ENCODE results near the gene FAM89B.
A peak's percentile ranks its signal among the peaks of the same experiment; 100 is the strongest.

FAM89B gene

DNA sequence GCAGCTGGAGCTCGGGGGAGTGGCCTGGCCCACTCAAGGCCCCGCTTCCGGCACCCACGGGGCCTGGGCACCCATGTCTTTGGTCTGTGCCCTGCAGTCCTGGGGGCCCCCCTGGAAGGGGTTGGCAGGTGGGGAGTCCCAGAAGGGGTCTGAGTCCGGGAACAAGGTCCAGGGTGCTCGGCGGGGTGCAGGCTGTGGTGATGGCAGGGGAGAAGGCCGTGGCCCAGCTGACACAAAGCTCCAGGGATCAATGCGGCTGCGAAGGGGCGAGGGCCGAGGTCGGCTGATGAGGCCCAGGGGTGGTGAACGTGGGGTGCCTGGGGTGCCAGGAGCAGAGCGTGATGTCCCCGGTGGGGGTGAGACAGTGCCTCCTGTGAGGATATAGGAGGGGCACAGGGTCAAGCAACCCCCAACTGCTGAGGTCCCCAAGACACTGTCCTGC lies 25.9 kb downstream of the FAM89B start:
- Histone ChIP-seq H3K4me3 (ENCODE audit: low read depth, low read length) (no peak overlapping the region), H3K27ac (no peak overlapping the region), H3K36me3 (replicated peaks) (peaks cover 20% of the 10 kb centered on the region), H3K27me3 (replicated peaks) (no peaks in the 10 kb centered on the region)
- no peak for TF ChIP-seq CTCF (IDR thresholded peaks at IDR 0.05; ENCODE audit: low read depth, low read length, missing control alignments)
- no peak for DNase-seq
- in situ Hi-C loops (cut with HindIII; ENCODE audit: low pct_ligation_motif_present, low sequenced_read_pairs) = no loop called here

DNA sequence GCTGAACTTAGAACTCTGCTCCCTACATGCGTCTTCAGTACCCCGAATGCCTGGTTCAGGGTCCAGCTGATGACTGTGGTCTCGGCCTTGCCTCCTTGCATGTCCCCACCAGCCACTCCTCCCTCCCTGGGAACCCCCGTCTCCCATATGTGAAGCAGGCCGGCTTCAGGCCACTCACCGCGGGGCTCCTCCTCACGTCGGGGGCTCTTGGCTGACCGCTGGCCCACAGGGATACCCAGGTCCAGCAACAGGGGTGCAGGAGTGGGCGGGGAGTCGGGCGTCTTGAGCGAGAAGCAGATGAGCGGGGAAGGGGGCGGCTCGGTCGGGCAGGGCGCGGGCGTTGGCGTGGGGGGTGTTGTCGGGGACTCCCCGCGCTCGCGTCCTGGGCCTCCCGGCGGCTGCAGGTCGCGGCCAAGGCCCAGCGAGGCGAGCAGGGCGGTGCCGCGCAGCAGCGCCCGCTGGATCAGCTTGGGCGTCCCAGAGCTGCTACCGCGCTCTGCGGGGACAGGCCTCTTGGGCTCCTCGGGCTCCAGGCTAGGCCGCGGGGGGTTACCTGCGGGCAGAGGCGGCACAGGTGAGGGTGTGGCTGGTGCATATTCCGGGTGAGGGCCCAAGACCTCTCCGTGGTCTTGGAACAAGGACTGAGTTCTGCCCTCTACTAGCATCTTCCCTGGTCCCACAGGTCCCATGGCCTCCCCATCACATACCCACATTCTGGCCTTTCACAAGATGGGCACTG lies 27.0 kb downstream of the FAM89B start:
- DNase-seq = no peak
- peaks cover 25% of the 10 kb centered on the region for H3K36me3 ChIP-seq (replicated peaks)
- no peak for TF ChIP-seq CTCF (IDR thresholded peaks at IDR 0.05; ENCODE audit: low read depth, low read length, missing control alignments)
- H3K4me3 ChIP-seq (ENCODE audit: low read depth, low read length) = no peak overlapping the region
- H3K27ac ChIP-seq = no peak overlapping the region
- in situ Hi-C loops (cut with HindIII; ENCODE audit: low pct_ligation_motif_present, low sequenced_read_pairs) = no loop called here
- H3K27me3 ChIP-seq (replicated peaks) = no peaks in the 10 kb centered on the region

DNA sequence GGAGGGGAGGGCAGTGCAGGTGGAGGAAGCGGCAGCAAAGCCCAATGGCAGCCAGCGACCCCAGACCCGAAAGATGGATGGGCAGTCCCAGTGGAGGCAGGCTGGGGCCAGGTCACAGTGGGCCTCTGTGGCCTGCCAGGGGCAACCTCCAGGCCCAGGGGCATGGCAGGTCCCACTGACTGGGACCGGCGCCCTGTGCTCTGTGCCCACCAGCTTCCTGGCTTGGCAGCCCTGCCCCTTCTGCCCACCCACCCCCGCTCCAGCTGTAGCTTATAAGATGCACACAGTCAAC lies 27.6 kb downstream of the FAM89B start:
- peaks cover 30% of the 10 kb centered on the region for H3K36me3 ChIP-seq (replicated peaks)
- H3K4me3 ChIP-seq (ENCODE audit: low read depth, low read length) = no peak overlapping the region
- H3K27me3 ChIP-seq (replicated peaks) = no peaks in the 10 kb centered on the region
- TF ChIP-seq CTCF (IDR thresholded peaks at IDR 0.05; ENCODE audit: low read depth, low read length, missing control alignments) = no peak
- in situ Hi-C loops (cut with HindIII; ENCODE audit: low pct_ligation_motif_present, low sequenced_read_pairs) = no loop called here
- no peak overlapping the region for H3K27ac ChIP-seq
- no peak for DNase-seq

- Histone ChIP-seq H3K27ac (no peak overlapping the region), H3K4me3 (ENCODE audit: low read depth, low read length) (no peak overlapping the region), H3K36me3 (replicated peaks) (peaks cover 37% of the 10 kb centered on the region), H3K27me3 (replicated peaks) (no peaks in the 10 kb centered on the region)
- no peak for DNase-seq
- no peak for TF ChIP-seq CTCF (IDR thresholded peaks at IDR 0.05; ENCODE audit: low read depth, low read length, missing control alignments)
- in situ Hi-C loops (cut with HindIII; ENCODE audit: low pct_ligation_motif_present, low sequenced_read_pairs) = no loop called here
These were observed 31.9 kb downstream of the FAM89B start for GRCh38 chr11:65604258-65604657.

GRCh38 chr11:65606876-65607613 lies 34.7 kb downstream of the FAM89B start:
- peak; percentile 91 for DNase-seq
- no peak for TF ChIP-seq CTCF (IDR thresholded peaks at IDR 0.05; ENCODE audit: low read depth, low read length, missing control alignments)
- Histone ChIP-seq H3K27me3 (replicated peaks) (no peaks in the 10 kb centered on the region), H3K4me3 (ENCODE audit: low read depth, low read length) (peak overlapping the region; percentile 35), H3K36me3 (replicated peaks) (peaks cover 37% of the 10 kb centered on the region), H3K27ac (no peak overlapping the region)
- in situ Hi-C loops (cut with HindIII; ENCODE audit: low pct_ligation_motif_present, low sequenced_read_pairs) = no loop called here

Data from brain microvascular endothelial cell (primary cell).